Neutrophil (primary cell): ENCODE measurements around the gene HOXB4.

ENCODE experiments used
- H3K27ac ChIP-seq: fragments of 200-600 bp; sonication (generic); 2 replicates; pipeline ENCODE4 v1.5.1; 2016; ENCODE audit warnings: mild to moderate bottlenecking, moderate library complexity
- H3K27me3 ChIP-seq: fragments of 200-600 bp; sonication (generic); 2 replicates; pipeline ENCODE4 v1.6.0; 2016; ENCODE audit warnings: mild to moderate bottlenecking
- H3K36me3 ChIP-seq: fragments of 200-600 bp; sonication (generic); 2 replicates; pipeline ENCODE4 v1.5.1; 2017
- H3K4me1 ChIP-seq, 2 experiments: fragments of 200-600 bp in 1 of 2; sonication (generic) in 1 of 2; 1 replicate in 1 of 2; 2 replicates in 1 of 2; pipeline versions ENCODE4 v1.5.1 to v1.6.1; 2013 to 2016; ENCODE audit warnings: low read depth in 1 of 2, low read length in 1 of 2, mild to moderate bottlenecking in 1 of 2, moderate library complexity in 1 of 2; ENCODE audit not compliant: control insufficient read depth in 1 of 2, insufficient read depth in 1 of 2
- H3K4me3 ChIP-seq, 2 experiments: fragments of 200-600 bp in 1 of 2; sonication (generic) in 1 of 2; 1 replicate in 1 of 2; 2 replicates in 1 of 2; pipeline ENCODE4 v1.5.1; 2013 to 2016; ENCODE audit warnings: low read depth in 1 of 2, low read length in 1 of 2, mild to moderate bottlenecking in 1 of 2, moderate library complexity in 1 of 2
- H3K9me3 ChIP-seq: fragments of 200-600 bp; sonication (generic); 2 replicates; pipeline ENCODE4 v1.5.1; 2016
- TF ChIP-seq, protein P1 (sequence below): fragments of 200-600 bp; sonication (generic); IDR thresholded peaks from 2 replicates; pipeline ENCODE4 v1.5.1; 2016; ENCODE audit warnings: antibody characterized with exemption

The HOXB4 gene

GRCh38 chr17:48532261-48532660 is 45.9 kb downstream of the HOXB4 start:
- Histone ChIP-seq H3K27me3 (peaks cover 75% of the 10 kb centered on the region), H3K9me3 (no peaks in the 10 kb centered on the region), H3K27ac (no peak overlapping the region), H3K36me3 (no peaks in the 10 kb centered on the region), H3K4me3 (no peak overlapping the region), H3K4me1 (no peaks in the 10 kb centered on the region)
- TF ChIP-seq, protein P1, sequence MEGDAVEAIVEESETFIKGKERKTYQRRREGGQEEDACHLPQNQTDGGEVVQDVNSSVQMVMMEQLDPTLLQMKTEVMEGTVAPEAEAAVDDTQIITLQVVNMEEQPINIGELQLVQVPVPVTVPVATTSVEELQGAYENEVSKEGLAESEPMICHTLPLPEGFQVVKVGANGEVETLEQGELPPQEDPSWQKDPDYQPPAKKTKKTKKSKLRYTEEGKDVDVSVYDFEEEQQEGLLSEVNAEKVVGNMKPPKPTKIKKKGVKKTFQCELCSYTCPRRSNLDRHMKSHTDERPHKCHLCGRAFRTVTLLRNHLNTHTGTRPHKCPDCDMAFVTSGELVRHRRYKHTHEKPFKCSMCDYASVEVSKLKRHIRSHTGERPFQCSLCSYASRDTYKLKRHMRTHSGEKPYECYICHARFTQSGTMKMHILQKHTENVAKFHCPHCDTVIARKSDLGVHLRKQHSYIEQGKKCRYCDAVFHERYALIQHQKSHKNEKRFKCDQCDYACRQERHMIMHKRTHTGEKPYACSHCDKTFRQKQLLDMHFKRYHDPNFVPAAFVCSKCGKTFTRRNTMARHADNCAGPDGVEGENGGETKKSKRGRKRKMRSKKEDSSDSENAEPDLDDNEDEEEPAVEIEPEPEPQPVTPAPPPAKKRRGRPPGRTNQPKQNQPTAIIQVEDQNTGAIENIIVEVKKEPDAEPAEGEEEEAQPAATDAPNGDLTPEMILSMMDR: no peak

DNA sequence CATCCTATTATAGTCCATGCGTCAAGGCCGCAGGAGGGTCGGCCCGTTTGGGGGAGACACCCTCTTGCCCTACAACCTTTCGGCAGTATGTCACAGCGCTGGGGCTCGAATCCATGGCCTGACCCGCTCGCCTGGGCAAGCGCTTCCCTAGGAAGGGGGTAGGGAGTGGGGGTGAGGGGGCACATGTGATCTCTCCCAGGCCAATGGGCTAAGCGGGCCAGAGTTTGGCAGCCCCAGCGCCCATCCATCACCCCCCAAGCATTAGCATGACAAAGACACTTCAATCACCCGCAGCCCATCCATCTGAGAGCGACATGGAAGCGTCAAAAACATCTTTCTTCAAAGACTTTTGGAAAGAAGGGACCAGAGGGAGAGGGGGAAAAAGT is 47.3 kb downstream of the HOXB4 start, which contains the start of gene HOXB1:
TSS of gene HOXB1 (minus strand) at position 125 of the 386 bp plus-strand sequence. CDS start at position 18, 107 bp downstream.
- Histone ChIP-seq H3K9me3 (no peaks in the 10 kb centered on the region), H3K27me3 (peaks cover 77% of the 10 kb centered on the region), H3K36me3 (no peaks in the 10 kb centered on the region), H3K4me3 (no peak within 1 kb of the TSS), H3K27ac (no peak within 1 kb of the TSS), H3K4me1 (no peaks in the 10 kb centered on the region)
- TF ChIP-seq, protein P1: no peak

DNA sequence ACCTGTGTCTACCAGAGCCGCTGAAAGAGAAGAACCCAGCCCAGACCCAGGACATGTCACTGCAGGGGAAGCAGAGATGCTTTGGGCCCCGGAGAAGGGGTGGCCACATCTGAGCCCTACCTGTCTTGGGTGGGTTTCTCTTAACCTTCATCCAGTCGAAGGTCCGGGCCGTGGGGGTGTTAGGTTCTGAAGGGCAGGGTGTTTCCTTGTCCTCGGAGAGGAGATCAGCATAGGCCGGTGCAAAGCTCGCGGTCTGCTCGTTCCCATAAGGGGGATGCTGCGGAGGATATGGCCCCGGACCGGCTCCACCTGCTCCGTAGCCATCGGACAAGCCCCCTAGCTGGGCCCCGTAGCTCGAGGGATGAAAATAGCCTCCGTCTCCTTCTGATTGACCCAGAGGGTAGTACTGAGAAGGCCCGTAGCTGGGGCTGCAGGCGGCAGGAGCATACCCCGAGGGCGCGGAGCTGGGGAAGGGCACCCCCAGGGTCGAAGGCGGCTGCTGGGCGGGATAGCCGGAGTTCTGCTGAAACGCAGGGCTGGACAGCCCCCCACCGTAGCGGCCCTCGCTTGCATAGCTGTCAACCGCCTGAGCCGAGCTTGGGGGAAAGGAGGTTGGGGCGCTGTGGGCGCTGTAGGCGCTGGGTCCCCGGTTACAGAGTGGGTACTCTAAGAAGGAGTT is 47.8 kb downstream of the HOXB4 start:
- no peaks in the 10 kb centered on the region for H3K4me1 ChIP-seq
- TF ChIP-seq, protein P1: no peak
- H3K27me3 ChIP-seq: peaks cover 77% of the 10 kb centered on the region
- H3K9me3 ChIP-seq: no peaks in the 10 kb centered on the region
- H3K4me3 ChIP-seq: no peak overlapping the region
- H3K27ac ChIP-seq: no peak overlapping the region
- H3K36me3 ChIP-seq: no peaks in the 10 kb centered on the region

DNA sequence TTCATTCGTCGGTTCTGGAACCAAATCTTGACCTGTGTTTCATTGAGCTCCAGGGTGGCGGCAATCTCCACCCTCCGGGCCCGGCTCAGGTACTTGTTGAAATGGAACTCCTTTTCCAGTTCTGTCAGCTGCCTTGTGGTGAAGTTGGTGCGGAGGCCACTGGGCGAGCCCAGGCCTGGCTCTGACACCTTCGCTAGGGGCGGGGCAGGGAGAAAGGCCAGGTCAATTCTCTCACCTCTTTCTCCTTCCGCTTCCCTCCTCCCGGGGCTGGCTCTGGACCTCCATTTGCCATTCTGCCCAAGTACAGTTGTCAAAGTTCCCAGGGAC is 48.5 kb downstream of the HOXB4 start:
- Histone ChIP-seq H3K27ac (no peak overlapping the region), H3K4me1 (no peaks in the 10 kb centered on the region), H3K27me3 (peaks cover 84% of the 10 kb centered on the region)

DNA sequence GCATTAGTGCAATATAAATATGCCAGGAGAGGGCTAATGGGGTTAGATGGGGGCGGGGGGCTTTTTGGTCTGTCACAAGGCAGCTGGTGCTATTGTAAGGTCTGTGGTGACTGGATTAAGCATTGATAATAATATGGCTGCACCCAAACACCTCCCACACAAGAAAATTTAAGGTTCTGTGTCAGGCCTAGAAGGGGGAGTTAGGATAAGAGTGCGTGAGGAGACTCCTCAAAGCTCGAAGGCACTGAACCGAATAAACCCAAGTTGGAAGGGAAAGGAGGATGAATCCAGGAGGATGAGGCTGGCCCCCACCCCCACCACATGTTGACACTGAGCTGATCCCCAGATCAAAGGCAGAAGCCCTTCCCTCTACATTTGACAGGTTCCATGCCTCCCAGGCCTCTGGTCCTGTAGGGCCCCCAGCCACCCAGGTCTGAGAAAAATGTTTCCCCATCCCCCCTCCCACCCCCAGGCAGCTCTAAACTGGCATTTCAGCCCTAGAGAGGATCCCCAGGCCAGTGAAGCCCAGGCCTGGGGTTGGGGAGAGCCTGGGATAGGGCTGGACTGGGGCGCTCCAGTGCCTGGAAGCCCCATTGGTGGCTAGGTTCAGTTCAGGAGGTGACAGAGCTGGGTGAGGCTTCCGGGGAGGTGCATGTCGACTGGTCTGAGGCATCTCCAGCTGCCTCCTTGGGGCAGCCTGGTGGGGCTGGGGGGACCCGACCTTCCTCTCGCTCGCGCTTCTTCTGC is 49.0 kb downstream of the HOXB4 start:
- H3K27ac ChIP-seq: no peak overlapping the region
- no peaks in the 10 kb centered on the region for H3K9me3 ChIP-seq
- no peak overlapping the region for H3K4me3 ChIP-seq
- peaks cover 89% of the 10 kb centered on the region for H3K27me3 ChIP-seq
- H3K4me1 ChIP-seq: no peaks in the 10 kb centered on the region
- TF ChIP-seq, protein P1: no peak
- no peaks in the 10 kb centered on the region for H3K36me3 ChIP-seq

More for the DNA sequence above, 48.5 kb downstream of the HOXB4 start:
- no peaks in the 10 kb centered on the region for H3K9me3 ChIP-seq
- TF ChIP-seq, protein P1: no peak
- H3K36me3 ChIP-seq: no peaks in the 10 kb centered on the region
- H3K4me3 ChIP-seq: no peak overlapping the region
